ENCODE measurements around the gene AURKAIP1. TPM values are rescaled to one million over a fixed set of nuclear protein-coding genes. Genes with fewer than 3 reads are reported as not detected.

AURKAIP1 gene
- total and polyA plus RNA-seq, 2 of the 4 experiments (the other 2 are of a cell fraction), result 45.7 to 107 TPM

DNA sequence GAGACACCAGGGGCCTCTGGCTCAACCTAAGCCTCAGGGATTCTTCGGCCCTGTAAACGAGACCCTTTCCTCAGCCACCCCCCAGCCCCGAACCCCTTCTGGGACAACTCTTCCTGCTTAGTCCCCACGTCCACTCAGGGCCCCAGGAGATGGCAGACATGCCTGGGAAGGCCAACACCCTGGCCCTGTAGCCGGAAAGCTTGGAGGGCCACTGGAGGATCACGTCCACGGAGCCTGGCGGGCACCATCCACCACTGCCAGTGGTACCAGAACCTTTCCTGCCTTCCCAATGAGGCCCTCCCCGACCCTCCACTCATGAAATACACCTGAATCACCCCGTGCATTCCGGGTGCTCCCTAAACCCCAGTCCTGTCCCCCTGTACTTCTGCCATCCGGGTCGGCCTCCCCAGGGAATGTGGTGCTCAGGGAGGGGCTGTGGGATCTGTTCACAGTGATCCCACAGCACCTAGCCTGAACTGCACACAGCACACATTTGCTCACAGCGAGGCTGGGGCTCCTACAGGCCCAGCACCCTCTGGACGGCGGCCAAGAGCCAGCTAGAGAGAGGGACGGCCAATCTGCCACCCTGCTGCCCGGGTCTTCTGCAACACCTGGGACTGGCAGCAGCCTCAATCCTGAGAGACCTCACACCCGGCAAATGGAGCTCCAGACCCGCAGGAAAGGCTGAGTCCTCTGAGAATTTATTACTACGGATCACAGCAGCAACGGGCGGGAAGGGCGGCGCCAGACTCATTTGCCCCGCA is 1.8 kb downstream of the AURKAIP1 start:
- H3K4me1 ChIP-seq (ENCODE audit: control insufficient read depth, insufficient read depth, low read length), result peaks cover 12% of the 10 kb centered on the region
- no peak overlapping the region for H3K14ac ChIP-seq (replicated peaks; ENCODE audit: low read depth, low read length)
- in situ Hi-C loops (cut with MboI; ENCODE audit: low sequenced_read_pairs) (no loop called here), intact Hi-C loops (cut with micrococcal nuclease) (loop anchor here (2.0 kb wide), 1 partner anchor 14 kb away; the partner anchor contains the start of gene MXRA8), dilution Hi-C loops (cut with HindIII; ENCODE audit: low sequenced_read_pairs, unreplicated experiment) (no loop called here)
- H2BK5ac ChIP-seq (ENCODE audit: low read depth, low read length, poor library complexity, severe bottlenecking), result no peak overlapping the region
- H3K9me1 ChIP-seq (ENCODE audit: insufficient read depth, low read length), result 0 out of 2 replicates have a peak, but pooled peaks cover 5% of the 10 kb centered on the region
- CTCF ChIA-PET, result no interaction called here
- peaks cover 11% of the 10 kb centered on the region; the same call in 1 of the 2 replicates for H4K20me1 ChIP-seq (ENCODE audit: insufficient read depth, low read length)
- H2BK120ac ChIP-seq (ENCODE audit: low read depth, low read length), result no peak overlapping the region
- ATAC-seq (ENCODE audit: low read depth), result no peak
- H4K91ac ChIP-seq (ENCODE audit: insufficient read depth, low read depth, low read length), result no peak overlapping the region
- no peak overlapping the region for H3K18ac ChIP-seq (ENCODE audit: low read depth, low read length)
- no peaks in the 10 kb centered on the region for H3K9me3 ChIP-seq (ENCODE audit: control insufficient read depth, insufficient read depth, low read length)
- no peak for DNase-seq
- no peak overlapping the region for H3K9ac ChIP-seq (ENCODE audit: low read depth, low read length)
- BruUV-seq (replicated peaks), result no TSS peak
- 89% methylated on average over 10 of the region's 26 CpGs; no CpG with 5 or more reads in 1 of the 2 experiments for WGBS, 2 experiments (ENCODE audit: extremely low coverage in 2 of 2, insufficient read length in 1 of 2)
- no peaks in the 10 kb centered on the region for H3K27me3 ChIP-seq (ENCODE audit: control insufficient read depth, insufficient read depth, low read length)
- peaks cover 3 to 50% of the 10 kb centered on the region in 2 experiments; a peak in 3 of 4 replicates for H3K79me1 ChIP-seq (ENCODE audit: low read depth in 1 of 2, low read length in 2 of 2)
- no peak overlapping the region for H3K4me2 ChIP-seq (ENCODE audit: low read depth, low read length)
- H4K5ac ChIP-seq (ENCODE audit: low read depth, low read length), result no peak overlapping the region
- H2BK20ac ChIP-seq (ENCODE audit: low read depth, low read length), result no peak overlapping the region
- no peak overlapping the region for H2AK5ac ChIP-seq (ENCODE audit: low read depth, low read length)
- no peak overlapping the region for H4K8ac ChIP-seq (ENCODE audit: low read depth in 2 of 2, low read length in 2 of 2)
- H2AK9ac ChIP-seq (replicated peaks; ENCODE audit: low read depth, low read length, poor library complexity), result peak overlapping the region; percentile 28
- H3K56ac ChIP-seq (ENCODE audit: extremely low read depth, insufficient read depth, low read length), result no peak overlapping the region
- H3K4me3 ChIP-seq (ENCODE audit: insufficient read depth, low read depth, low read length), result no peak overlapping the region
- H3K23ac ChIP-seq (ENCODE audit: low read depth, low read length), result no peak overlapping the region
- no peak overlapping the region for H2AFZ ChIP-seq (replicated peaks; ENCODE audit: low read length, poor library complexity)
- H2BK15ac ChIP-seq (ENCODE audit: low read depth, low read length), result no peak overlapping the region
- POLR2A ChIA-PET (ENCODE audit: unreplicated experiment), result no interaction called here
- H3K4ac ChIP-seq (ENCODE audit: low read depth, low read length), result no peak overlapping the region
- no peak overlapping the region for H3K27ac ChIP-seq (ENCODE audit: insufficient read depth, low read length)
- peaks cover 8% of the 10 kb centered on the region for H3K36me3 ChIP-seq (ENCODE audit: control insufficient read depth, insufficient read depth, low read length)
- TF ChIP-seq USF2 (IDR thresholded peaks at IDR 0.05; ENCODE audit: low read depth, low read length) (no peak), RFX5 (IDR thresholded peaks at IDR 0.05; ENCODE audit: low read depth, low read length) (no peak), POLR2A (IDR thresholded peaks at IDR 0.05; ENCODE audit: low read depth, low read length) (no peak), BHLHE40 (IDR thresholded peaks at IDR 0.05; ENCODE audit: low read depth, low read length) (no peak), RAD21 (IDR thresholded peaks at IDR 0.05; ENCODE audit: low read length) (no peak), MAFK (IDR thresholded peaks at IDR 0.05; ENCODE audit: low read depth, low read length) (no peak), NFE2L2 (IDR thresholded peaks at IDR 0.05; ENCODE audit: low read depth, low read length) (no peak), CHD1 (IDR thresholded peaks at IDR 0.05; ENCODE audit: low read depth, low read length) (no peak), SMC3 (IDR thresholded peaks at IDR 0.05; ENCODE audit: low read depth, low read length) (no peak), RCOR1 (IDR thresholded peaks at IDR 0.05; ENCODE audit: insufficient replicate concordance, low read length) (no peak), CEBPB (IDR thresholded peaks at IDR 0.05; ENCODE audit: low read depth, low read length) (no peak), MXI1 (IDR thresholded peaks at IDR 0.05; ENCODE audit: borderline replicate concordance, low read depth, low read length) (no peak), FOS (IDR thresholded peaks at IDR 0.05; ENCODE audit: low read depth, low read length) (no peak), MAZ (IDR thresholded peaks at IDR 0.05; ENCODE audit: borderline replicate concordance, low read depth, low read length) (no peak)
- TF ChIP-seq, protein P1, sequence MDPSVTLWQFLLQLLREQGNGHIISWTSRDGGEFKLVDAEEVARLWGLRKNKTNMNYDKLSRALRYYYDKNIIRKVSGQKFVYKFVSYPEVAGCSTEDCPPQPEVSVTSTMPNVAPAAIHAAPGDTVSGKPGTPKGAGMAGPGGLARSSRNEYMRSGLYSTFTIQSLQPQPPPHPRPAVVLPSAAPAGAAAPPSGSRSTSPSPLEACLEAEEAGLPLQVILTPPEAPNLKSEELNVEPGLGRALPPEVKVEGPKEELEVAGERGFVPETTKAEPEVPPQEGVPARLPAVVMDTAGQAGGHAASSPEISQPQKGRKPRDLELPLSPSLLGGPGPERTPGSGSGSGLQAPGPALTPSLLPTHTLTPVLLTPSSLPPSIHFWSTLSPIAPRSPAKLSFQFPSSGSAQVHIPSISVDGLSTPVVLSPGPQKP (IDR thresholded peaks at IDR 0.05; ENCODE audit: borderline replicate concordance, low read depth, low read length), result no peak
